ACHN (cell line): ENCODE data around the gene SCMH1.
"Not testable (repeated sequence)": the region's sequence is repeated elsewhere in the genome, so short reads cannot be mapped to it uniquely, and the experiment has no call there.

Source experiments
- DNase-seq: peaks from one replicate; pipeline ENCODE4 v3.0.0-alpha.2; 2015
- in situ Hi-C: cut with HindIII; loops from 2 replicates; pipeline ENCODE4 v1.10.0; 2017; ENCODE audit warnings: low sequenced_read_pairs, low pct_ligation_motif_present, low pct_unique_long_range_greater_than_20kb

The SCMH1 gene

GRCh38 chr1:41169066-41169798 lies 72.9 kb downstream of the SCMH1 start:
- in situ Hi-C loops: no loop called here

GRCh38 chr1:41167667-41168066 lies 74.4 kb downstream of the SCMH1 start:
- in situ Hi-C loops: no loop called here
- no peak for DNase-seq

More at GRCh38 chr1:41169066-41169798, 72.9 kb downstream of the SCMH1 start:
- DNase-seq: no peak

GRCh38 chr1:41164727-41165126 lies 77.4 kb downstream of the SCMH1 start:
- DNase-seq: no peak
- in situ Hi-C loops: no loop called here

GRCh38 chr1:41162441-41162840 lies 79.7 kb downstream of the SCMH1 start:
- DNase-seq: no peak

GRCh38 chr1:41161846-41162245 lies 80.3 kb downstream of the SCMH1 start:
- DNase-seq: no peak
- in situ Hi-C loops: no loop called here

More at GRCh38 chr1:41162441-41162840, 79.7 kb downstream of the SCMH1 start:
- in situ Hi-C loops: no loop called here

- DNase-seq: no peak
- in situ Hi-C loops: no loop called here
Observed at GRCh38 chr1:41160498-41161110, 81.5 kb downstream of the SCMH1 start.

- in situ Hi-C loops: no loop called here
Observed at GRCh38 chr1:41158966-41159365, 83.1 kb downstream of the SCMH1 start.

GRCh38 chr1:41158147-41158875 lies 83.8 kb downstream of the SCMH1 start:
- in situ Hi-C loops: no loop called here
- DNase-seq: no peak

More at GRCh38 chr1:41158966-41159365, 83.1 kb downstream of the SCMH1 start:
- no peak for DNase-seq

GRCh38 chr1:41155105-41155504 lies 87.0 kb downstream of the SCMH1 start:
- in situ Hi-C loops: no loop called here
- DNase-seq: no peak

- in situ Hi-C loops: no loop called here
- DNase-seq: no peak
Observed at GRCh38 chr1:41153750-41154274, 88.3 kb downstream of the SCMH1 start.

GRCh38 chr1:41152622-41153044 lies 89.5 kb downstream of the SCMH1 start:
- in situ Hi-C loops: no loop called here
- peak; percentile 92 for DNase-seq

GRCh38 chr1:41151846-41152245 lies 90.3 kb downstream of the SCMH1 start:
- in situ Hi-C loops: no loop called here
- DNase-seq: no peak

GRCh38 chr1:41149570-41149969 lies 92.5 kb downstream of the SCMH1 start:
- in situ Hi-C loops: no loop called here
- DNase-seq: no peak

- DNase-seq: no peak
- in situ Hi-C loops: no loop called here
Observed at GRCh38 chr1:41144285-41144684, 97.8 kb downstream of the SCMH1 start.

GRCh38 chr1:41138549-41138948 lies 103.6 kb downstream of the SCMH1 start:
- no peak for DNase-seq
- in situ Hi-C loops: no loop called here

- in situ Hi-C loops: no loop called here
- DNase-seq: no peak
Observed at GRCh38 chr1:41135196-41135947, 106.7 kb downstream of the SCMH1 start.

GRCh38 chr1:41134325-41134724 lies 107.8 kb downstream of the SCMH1 start:
- DNase-seq, in situ Hi-C loops: not testable (repeated sequence)

GRCh38 chr1:41122851-41123518 lies 119.1 kb downstream of the SCMH1 start:
- in situ Hi-C loops: no loop called here
- peak; percentile 72 for DNase-seq
